Gastrocnemius medialis (tissue), 4 donors: Measurements from ENCODE around the gene METTL9.

ENCODE experiments used
- CTCF ChIP-seq, 5 experiments: fragments of 450-650 bp in 3 of 5; fragments of 200-600 bp in 2 of 5; sonication (generic) in 2 of 5; IDR thresholded peaks in 4 of 5; conservative IDR thresholded peaks in 1 of 5; 1 replicate in 4 of 5; 2 replicates in 1 of 5; pipeline ENCODE4 v1.5.1; 2016 to 2019; ENCODE audit warnings: antibody characterized with exemption in 5 of 5, mild to moderate bottlenecking in 3 of 5, moderate library complexity in 3 of 5
- POLR2A ChIP-seq, 2 donors: fragments of 450-650 bp; IDR thresholded peaks; one replicate each; pipeline ENCODE4 v1.6.1; 2017; ENCODE audit warnings: antibody characterized with exemption in 2 of 2, mild to moderate bottlenecking in 2 of 2, moderate library complexity in 2 of 2

DNA sequence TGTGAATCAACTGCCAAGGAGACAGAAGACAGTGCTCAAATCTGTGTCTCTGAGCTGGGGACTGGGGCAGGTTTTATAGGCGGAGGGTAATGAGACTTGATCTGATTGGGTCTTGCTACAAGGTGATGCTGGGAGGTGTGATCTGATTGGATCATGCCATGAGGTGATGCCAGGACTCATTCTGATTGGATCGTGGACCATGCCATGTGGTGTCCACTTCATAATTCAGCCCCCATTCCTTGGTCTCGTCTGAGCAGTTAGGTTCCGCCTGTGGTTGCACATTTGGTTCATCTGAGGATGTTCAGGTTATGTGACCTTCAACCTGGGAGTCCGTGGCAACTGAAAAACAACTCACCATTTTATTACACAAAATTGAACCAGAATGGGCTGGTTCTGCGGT, 105.4 kb downstream of the METTL9 start:
- TF ChIP-seq POLR2A (IDR thresholded peaks at IDR 0.05) (no peak), CTCF (IDR thresholded peaks at IDR 0.05 in 4 of 5, conservative IDR thresholded peaks at IDR 0.05 in 1 of 5) (no peak)
